Fibroblast of the aortic adventitia (primary cell): Measurements from ENCODE around the gene ACTMAP. TPM values are rescaled to one million over a fixed set of nuclear protein-coding genes. Genes with fewer than 3 reads are reported as not detected.

Source experiments
- DNase-seq: peaks from one replicate; pipeline ENCODE4 v3.0.0-alpha.2; 2010; ENCODE audit warnings: low read depth
- H3K4me3 ChIP-seq: 2 replicates; pipeline ENCODE4 v1.5.1; 2011; ENCODE audit warnings: low read depth, mild to moderate bottlenecking, control low read depth, low read length, moderate library complexity
- CTCF ChIP-seq: IDR thresholded peaks from 2 replicates; pipeline ENCODE4 v1.5.1; 2011; ENCODE audit warnings: mild to moderate bottlenecking, low read length, control low read depth, inconsistent platforms; ENCODE audit not compliant: insufficient read depth
- total RNA-seq: library from RNA; depleted of rRNA; stranded (reverse); fragments of >200 nt; gene quantifications from 2 replicates; pipeline ENCODE4 v1.2.3, GENCODE V29; 2012; ENCODE audit warnings: low replicate concordance

ACTMAP gene
- total RNA-seq = 0.74 and 0.99 TPM in 2 replicates

GRCh38 chr19:40750058-40750873 is at the start of gene ACTMAP:
TSS of gene ACTMAP (minus strand) at chr19:40750477. CDS start at chr19:40749803, 674 bp downstream.
- TF ChIP-seq CTCF = no peak
- DNase-seq = peak; percentile 100
- H3K4me3 ChIP-seq = peak within 1 kb of the TSS; percentile 82

GRCh38 chr19:40799558-40800338 is 49.5 kb upstream of the ACTMAP start:
- no peak for DNase-seq
- no peak for TF ChIP-seq CTCF
- H3K4me3 ChIP-seq = peak overlapping the region; percentile 86

DNA sequence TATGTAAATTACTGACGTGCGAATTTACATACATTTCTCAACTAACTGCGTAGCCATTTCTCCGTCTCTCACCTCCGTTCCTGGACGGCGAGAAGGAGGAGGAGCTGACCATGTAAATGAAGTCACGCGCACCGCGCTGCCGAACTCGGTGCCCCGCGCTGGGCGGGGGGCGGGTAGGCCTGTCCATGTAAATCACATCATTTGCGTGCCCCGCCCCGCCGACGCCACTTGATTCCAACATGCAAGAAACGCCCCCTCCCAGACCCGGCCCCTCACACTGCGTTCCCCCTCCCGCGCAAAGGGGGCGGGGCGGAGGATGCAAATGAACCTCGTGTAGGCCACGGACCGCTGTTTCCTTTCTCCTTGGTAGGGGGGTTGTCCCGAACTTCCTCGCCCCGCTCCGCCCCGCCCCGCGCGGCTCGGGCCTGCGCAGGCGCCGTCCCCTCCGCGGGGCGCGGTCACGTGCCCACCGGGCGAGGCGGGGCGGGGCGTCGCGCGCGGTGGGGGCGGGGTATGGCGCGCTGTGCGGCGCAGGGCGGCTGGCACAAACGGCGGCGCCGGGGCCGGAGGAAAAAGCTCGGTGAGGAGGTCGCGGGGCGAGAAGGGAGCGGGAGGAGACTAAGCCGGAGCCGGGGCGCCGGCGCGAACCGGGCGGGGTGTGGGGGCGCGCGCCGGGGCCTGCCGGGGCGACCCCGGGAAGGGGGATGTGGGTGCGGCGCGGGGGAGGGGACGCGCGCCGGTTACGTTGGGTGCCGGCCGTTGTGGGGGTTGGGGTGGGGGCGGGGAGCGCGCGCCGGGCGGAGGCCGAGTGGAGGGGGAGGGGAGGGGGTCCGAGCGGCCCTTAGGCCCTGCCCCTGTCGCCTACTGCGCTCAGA is 48.6 kb upstream of the ACTMAP start, which contains the start of gene EGLN2:
EGLN2 (plus strand) TSS at position 509 of the 875 bp plus-strand sequence. CDS start 1,382 bp downstream, outside the sequence.
- H3K4me3 ChIP-seq = peak within 1 kb of the TSS; percentile 86
- peak; percentile 99 for DNase-seq
- no peak for TF ChIP-seq CTCF

DNA sequence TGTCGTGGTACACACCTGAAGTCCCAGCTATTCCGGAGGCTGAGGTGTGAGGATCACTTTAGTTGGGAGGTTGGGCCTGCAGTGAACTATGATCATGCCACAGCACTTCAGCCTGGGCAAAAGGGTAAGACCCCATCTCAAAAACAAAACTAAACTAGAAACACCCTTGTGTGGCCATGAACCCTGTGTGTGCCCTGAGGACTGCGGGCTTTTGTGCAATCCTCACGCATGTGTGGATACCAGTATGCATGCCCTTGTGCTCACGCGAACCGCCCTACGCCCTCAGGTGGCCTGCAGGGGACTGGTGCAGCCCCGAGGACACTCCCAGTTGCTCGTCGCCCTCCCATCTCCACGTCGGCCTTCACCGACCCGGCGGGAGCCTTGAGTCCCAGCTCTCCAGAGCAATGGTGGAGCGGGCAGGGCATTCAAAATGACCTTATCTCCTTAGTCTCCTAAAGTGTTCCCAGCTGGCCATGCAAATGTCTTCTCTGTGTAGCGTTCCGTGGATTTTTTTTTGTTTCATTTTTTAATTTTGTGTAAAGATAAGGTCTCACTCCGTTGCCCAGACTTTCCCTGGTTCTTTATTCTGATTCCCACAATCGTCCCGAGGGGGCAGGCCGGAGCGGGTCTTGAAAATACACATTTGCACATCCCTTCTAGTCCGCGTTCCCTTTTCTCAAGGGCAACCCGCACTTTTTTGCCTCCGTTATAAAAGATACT is 47.8 kb upstream of the ACTMAP start:
- peak; percentile 64 for TF ChIP-seq CTCF
- peak overlapping the region; percentile 63 for H3K4me3 ChIP-seq
- peak; percentile 50 for DNase-seq

DNA sequence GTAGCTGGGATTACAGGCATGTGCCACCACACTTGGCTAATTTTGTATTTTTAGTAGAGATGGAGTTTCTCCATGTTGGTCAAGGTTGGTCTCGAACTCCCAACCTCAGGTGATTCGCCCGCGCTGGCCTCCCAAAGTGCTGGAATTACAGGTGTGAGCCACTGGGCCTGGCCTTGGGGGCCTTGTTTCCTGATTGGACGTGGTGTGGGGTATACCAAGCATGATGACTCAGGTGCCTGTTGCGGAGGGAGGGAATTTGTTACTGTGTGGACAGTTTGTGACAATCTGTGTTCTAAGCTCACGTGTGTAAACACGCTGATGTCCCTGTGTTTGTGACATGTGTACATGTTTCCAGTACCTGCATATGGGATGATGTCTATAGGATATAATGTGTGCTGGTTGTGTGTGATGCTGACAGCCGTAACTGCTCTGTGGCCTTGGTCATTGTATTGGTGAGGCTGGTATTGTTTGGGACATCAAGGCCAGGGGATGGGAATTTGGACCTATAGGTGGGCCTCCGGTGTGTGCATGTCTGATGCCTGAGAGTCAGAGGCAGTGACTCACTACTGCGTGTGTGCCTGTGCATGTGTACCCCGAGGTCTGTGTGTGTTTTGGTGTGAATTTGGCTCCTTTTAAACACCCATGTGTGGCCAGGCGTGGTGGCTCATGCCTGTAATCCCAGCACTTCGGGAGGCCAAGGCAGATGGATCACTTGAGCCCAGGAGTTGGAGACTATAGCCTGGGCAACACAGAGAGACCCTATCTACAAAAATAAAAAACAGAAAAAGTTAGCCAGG is 47.1 kb upstream of the ACTMAP start:
- no peak overlapping the region for H3K4me3 ChIP-seq
- DNase-seq = no peak
- no peak for TF ChIP-seq CTCF
